Thymus (tissue), 11 donors: ENCODE measurements around the gene PRCP. TPM values are rescaled to one million over a fixed set of nuclear protein-coding genes. Genes with fewer than 3 reads are reported as not detected.
"Not testable (repeated sequence)": the region's sequence is repeated elsewhere in the genome, so short reads cannot be mapped to it uniquely, and the experiment has no call there.

Experiments used
- DNase-seq, 9 donors: peaks; one replicate each; pipeline ENCODE4 v3.0.0-alpha.2; 2013; ENCODE audit warnings: low spot score in 9 of 9, low read depth in 6 of 9, missing footprints in 1 of 9
- H3K27ac ChIP-seq, 2 donors: one replicate each; pipeline ENCODE4 v1.5.1; 2013; ENCODE audit warnings: control low read depth in 1 of 2, low read depth in 1 of 2, low read length in 1 of 2, mild to moderate bottlenecking in 1 of 2, moderate library complexity in 1 of 2
- H3K27me3 ChIP-seq, 2 donors: one replicate each; pipeline ENCODE4 v1.5.1; 2013; ENCODE audit warnings: low read length in 1 of 2; ENCODE audit not compliant: control insufficient read depth in 2 of 2, insufficient read depth in 1 of 2
- H3K36me3 ChIP-seq, 2 donors: one replicate each; pipeline ENCODE4 v1.5.1; 2013; ENCODE audit warnings: low read length in 1 of 2, mild to moderate bottlenecking in 1 of 2, moderate library complexity in 1 of 2; ENCODE audit not compliant: control insufficient read depth in 2 of 2, insufficient read depth in 2 of 2
- H3K4me1 ChIP-seq, 2 donors: one replicate each; pipeline ENCODE4 v1.5.1; 2013; ENCODE audit warnings: low read length in 2 of 2; ENCODE audit not compliant: control insufficient read depth in 2 of 2, insufficient read depth in 2 of 2
- H3K4me3 ChIP-seq, 2 donors: one replicate each; pipeline ENCODE4 v1.5.1; 2013; ENCODE audit warnings: low read length in 2 of 2, control low read depth in 1 of 2, mild to moderate bottlenecking in 1 of 2
- H3K9me3 ChIP-seq, 2 donors: one replicate each; pipeline ENCODE4 v1.5.1; 2013; ENCODE audit warnings: low read length in 1 of 2, mild to moderate bottlenecking in 1 of 2; ENCODE audit not compliant: control insufficient read depth in 2 of 2, insufficient read depth in 1 of 2
- WGBS: extraction: QIAGEN DNeasy Blood & Tissue Kit; methylation state at CpG from one replicate; pipeline ENCODE4 v1.1.7; 2013; 5-methylcytosine and 5-hydroxymethylcytosine counted together
- polyA plus RNA-seq: library from polyadenylated mRNA; stranded (reverse); fragments of 200-250 nt; gene quantifications from one replicate; pipeline ENCODE4 v1.2.3, GENCODE V29; 2013
- total RNA-seq: library from RNA; stranded (reverse); fragments of 120-200 nt; gene quantifications from one replicate; pipeline ENCODE4 v1.2.4, GENCODE V29; 2013
- donor health status: healthy.

The PRCP gene
- total and polyA plus RNA-seq, 2 donors, result 38.4 to 51.7 TPM

DNA sequence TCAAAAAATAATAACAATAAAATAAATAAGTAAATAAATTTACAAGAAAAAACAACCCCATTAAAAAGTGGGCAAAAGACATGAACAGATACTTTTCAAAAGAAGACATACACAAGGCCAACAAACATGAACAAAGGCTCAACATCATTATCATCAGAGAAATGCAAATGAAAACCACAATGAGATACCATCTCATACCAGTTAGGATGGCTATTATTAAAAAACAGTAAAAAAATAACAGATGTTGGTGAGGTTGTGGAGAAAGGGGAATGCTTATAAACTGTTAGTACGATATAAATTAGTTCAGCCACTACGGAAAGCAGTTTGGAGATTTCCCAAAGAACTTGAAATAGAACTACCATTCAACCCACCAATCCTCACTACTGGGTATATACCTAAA, 44.6 kb downstream of the PRCP start:
- Histone ChIP-seq H3K4me1 (no peaks in the 10 kb centered on the region), H3K9me3 (no peaks in the 10 kb centered on the region), H3K27ac (no peak overlapping the region), H3K27me3 (no peaks in the 10 kb centered on the region), H3K4me3 (no peak overlapping the region), H3K36me3 (no peaks in the 10 kb centered on the region)
- WGBS, result over 99% methylated on average over 2 of the region's 2 CpGs
- DNase-seq, result no peak

DNA sequence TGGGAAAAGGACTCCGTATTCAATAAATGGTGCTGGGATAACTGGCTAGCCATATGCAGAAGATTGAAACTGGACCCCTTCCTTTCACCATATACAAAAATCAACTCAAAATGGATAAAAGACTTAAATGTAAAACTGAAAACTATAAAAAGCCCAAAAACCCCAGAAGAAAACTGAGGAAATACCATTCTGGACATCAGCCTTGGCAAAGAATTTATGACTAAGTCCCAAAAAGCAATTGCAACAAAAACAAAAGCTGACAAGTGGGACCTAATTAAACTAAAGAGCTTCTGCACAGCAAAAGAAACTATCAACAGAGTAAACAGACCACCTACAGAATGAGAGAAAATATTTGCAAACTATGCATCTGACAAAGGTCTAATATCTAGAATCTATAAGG, 45.3 kb downstream of the PRCP start:
- H3K9me3 ChIP-seq, H3K4me3 ChIP-seq, H3K4me1 ChIP-seq, H3K27me3 ChIP-seq, DNase-seq, H3K27ac ChIP-seq, H3K36me3 ChIP-seq: not testable (repeated sequence)
- WGBS, result 98% methylated on average over 1 of the region's 1 CpG

DNA sequence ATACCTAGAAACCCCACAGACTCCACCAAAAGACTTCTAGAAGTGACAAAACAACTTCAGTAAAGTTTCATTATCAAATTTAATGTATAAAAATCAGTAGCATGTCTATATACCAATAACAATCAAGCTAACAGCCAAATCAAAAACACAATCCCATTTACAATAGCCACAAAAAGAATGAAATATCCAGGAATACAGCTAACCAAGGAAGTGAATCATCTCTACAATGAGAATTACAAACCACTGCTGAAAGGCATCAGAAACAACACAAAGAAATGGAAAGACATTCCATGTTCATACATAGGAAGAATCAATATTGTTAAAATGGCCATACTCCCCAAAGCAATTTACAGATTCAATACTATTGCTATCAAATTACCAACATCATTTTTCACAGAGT, 46.0 kb downstream of the PRCP start:
- Histone ChIP-seq H3K9me3 (no peaks in the 10 kb centered on the region), H3K4me3 (no peak overlapping the region), H3K36me3 (no peaks in the 10 kb centered on the region), H3K27me3 (no peaks in the 10 kb centered on the region), H3K4me1 (no peaks in the 10 kb centered on the region), H3K27ac (no peak overlapping the region)
- DNase-seq, result no peak

DNA sequence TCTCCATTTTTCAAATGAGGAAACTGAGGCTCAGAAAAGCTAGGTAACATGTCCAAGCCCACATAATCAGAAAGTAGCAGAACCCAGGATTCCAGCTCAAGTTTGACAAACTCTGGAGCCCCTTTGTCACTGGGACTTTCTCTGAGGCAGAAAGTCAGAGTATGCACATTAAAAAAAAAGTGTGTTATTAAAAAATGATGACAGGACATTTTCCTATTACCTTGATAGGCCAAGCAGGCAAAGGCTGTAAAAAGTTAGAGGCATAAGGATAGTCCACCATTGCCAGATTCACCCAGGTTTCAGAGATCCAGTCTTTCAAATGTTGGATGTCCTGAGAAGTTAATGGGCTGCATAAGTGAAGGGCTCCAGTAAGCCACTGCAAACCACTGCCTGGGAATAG, 51.4 kb downstream of the PRCP start:
- Histone ChIP-seq H3K4me3 (no peak overlapping the region), H3K4me1 (no peaks in the 10 kb centered on the region), H3K27ac (no peak overlapping the region), H3K9me3 (no peaks in the 10 kb centered on the region), H3K36me3 (no peaks in the 10 kb centered on the region), H3K27me3 (no peaks in the 10 kb centered on the region)
- no peak for DNase-seq

DNA sequence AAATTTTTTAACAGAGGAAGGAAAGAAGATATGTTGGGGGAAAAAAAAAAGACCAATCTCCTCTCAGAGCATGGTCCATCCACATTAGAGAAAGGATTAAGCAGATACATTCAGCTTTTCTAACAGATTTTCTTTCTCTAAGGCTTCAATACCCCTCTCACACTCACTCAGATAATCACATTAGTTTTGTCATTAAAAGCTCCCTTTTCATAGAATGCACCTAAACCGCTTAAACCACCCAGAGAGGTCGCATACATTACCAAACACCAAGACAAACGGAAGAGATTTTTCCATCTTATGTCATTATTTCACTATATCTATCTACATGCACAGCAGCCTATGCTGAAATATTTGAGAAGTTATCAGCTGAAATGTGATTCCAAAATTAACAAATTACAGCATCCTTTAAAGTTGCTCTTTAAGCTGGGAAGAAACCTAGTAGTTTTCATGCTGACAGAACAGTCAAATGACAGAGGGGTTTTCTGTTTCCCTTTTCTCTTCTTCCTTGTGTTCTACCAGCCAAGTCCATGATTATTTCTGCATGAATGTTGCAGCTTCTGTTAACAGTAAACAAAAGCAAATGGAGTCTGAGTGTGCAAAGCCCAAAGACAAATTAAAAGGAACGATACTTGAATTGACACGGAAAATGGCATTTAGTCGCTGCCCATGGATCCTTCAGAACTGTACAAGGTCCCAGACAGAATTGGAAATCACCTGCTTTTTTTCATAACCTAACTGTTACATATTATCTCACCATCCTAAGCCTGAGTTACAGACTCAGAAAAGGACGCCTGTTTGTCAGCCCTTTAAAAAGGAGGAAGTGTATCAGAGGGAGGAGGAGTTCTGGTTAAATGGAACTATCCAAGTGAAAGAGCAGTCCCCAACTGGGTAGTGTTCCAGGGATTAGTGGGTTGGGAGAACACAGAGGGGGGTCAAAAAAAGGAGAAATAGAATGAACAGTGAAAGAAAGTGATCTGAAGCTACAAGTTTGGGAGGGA, 54.6 kb downstream of the PRCP start:
- Histone ChIP-seq H3K4me1 (no peaks in the 10 kb centered on the region), H3K9me3 (no peaks in the 10 kb centered on the region), H3K4me3 (no peak overlapping the region), H3K27ac (no peak overlapping the region), H3K27me3 (no peaks in the 10 kb centered on the region), H3K36me3 (no peaks in the 10 kb centered on the region)
- no peak for DNase-seq
- 96% methylated on average over 7 of the region's 7 CpGs for WGBS

DNA sequence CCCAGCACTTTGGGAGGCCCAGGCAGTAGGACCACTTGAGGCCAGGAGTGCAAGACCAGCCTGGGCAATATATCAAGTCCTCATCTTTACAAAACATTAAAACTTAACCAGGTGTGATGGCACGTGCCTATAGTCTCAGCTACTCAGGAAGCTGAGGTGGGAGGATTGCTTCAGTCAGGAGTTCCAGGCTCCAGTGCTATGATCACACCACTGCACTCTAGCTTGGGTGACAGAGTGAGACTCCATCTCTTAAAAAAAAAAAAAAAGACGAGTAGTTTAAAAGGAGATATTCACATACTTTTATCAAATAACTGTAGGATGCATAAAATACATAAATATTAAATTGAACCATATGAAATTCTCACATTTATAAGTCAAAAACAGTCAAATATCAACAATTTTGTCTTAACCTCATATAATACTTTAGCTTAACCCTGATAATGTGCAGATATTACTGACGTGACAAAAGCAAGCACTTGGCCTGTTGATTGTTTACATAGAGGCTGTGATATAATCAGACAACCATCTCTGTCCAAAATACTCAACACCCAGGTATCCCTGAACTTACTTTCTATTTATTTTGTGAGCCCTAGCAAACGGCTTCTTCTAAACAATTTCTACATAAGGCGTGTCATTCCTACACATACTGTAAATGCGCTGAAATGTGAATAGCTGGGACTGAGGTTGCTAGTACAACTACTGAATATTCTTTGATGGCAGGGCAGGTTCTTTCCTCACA, 57.0 kb downstream of the PRCP start:
- 95% methylated on average over 6 of the region's 6 CpGs for WGBS
- no peaks in the 10 kb centered on the region for H3K4me1 ChIP-seq
- no peaks in the 10 kb centered on the region for H3K36me3 ChIP-seq
- no peak for DNase-seq
- no peak overlapping the region for H3K4me3 ChIP-seq
- no peak overlapping the region for H3K27ac ChIP-seq
- no peaks in the 10 kb centered on the region for H3K9me3 ChIP-seq
- H3K27me3 ChIP-seq, result no peaks in the 10 kb centered on the region

DNA sequence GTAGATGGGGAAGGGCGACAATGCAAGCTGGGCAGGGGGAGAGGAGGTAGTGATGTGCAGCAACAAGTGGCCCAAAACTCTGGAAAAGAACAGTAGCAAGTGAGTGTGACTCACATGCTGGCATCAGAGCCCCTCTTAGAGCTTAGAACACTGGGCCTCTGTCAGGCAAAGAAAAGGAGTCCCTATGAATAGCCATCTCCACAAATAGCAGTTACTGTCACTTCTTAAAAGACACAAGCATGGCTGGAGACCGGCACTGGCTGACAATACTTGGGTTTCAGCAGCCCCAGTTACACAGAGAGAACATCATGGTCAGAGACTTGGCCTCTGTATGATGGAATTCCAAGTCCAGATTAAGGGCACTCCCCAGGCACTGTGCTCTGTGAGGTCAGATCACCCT, 58.2 kb downstream of the PRCP start:
- no peaks in the 10 kb centered on the region for H3K4me1 ChIP-seq
- WGBS, result 98% methylated on average over 2 of the region's 2 CpGs
- H3K27me3 ChIP-seq, result no peaks in the 10 kb centered on the region
- no peak overlapping the region for H3K4me3 ChIP-seq
- no peaks in the 10 kb centered on the region for H3K36me3 ChIP-seq
- H3K9me3 ChIP-seq, result no peaks in the 10 kb centered on the region
- DNase-seq, result no peak
- no peak overlapping the region for H3K27ac ChIP-seq

DNA sequence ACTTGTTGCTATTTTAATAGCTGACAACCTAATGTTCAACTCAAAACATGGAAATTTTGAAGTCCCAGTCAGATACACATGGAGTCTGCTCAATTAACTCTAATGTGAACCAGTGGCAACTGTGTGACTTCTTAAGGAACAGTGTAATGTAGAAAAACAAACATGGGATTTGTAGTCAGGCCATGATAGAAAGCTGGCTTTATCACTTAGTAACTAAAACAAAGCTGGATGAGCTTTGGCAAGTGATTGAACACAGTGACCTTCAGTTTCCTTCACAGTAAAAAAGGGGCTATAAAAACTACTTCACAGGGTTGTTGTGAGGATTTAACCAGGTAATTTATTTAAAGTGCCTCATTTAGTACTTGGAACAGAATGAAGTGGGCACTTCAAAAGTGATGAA, 62.6 kb downstream of the PRCP start:
- H3K4me1 ChIP-seq, result no peaks in the 10 kb centered on the region
- no peak overlapping the region for H3K4me3 ChIP-seq
- no peaks in the 10 kb centered on the region for H3K36me3 ChIP-seq
- no peak for DNase-seq
- no peaks in the 10 kb centered on the region for H3K9me3 ChIP-seq
- no peaks in the 10 kb centered on the region for H3K27me3 ChIP-seq
- H3K27ac ChIP-seq, result no peak overlapping the region

DNA sequence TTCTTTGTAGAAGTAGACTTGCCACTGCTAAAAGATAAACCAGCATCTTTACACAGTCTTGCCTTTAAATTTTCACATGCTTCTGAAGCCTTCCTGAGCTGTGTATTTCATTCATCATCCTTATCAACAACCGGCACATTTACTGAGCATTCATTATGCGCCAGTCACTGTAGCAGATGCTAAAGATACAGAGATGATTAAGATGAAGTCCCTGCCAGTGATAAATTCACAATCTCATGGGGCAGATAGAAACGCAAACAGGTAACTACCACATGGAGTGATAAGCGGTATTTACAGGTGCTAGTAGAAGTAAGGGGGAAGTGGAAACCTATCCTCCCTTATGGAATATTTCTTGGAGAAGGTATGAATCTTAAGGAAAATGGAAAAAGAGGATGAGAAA, 67.2 kb downstream of the PRCP start:
- no peak for DNase-seq
- H3K27ac ChIP-seq, result no peak overlapping the region
- WGBS, result 97% methylated on average over 4 of the region's 4 CpGs
- H3K27me3 ChIP-seq, result no peaks in the 10 kb centered on the region
- H3K4me1 ChIP-seq, result no peaks in the 10 kb centered on the region
- no peaks in the 10 kb centered on the region for H3K36me3 ChIP-seq
- H3K9me3 ChIP-seq, result no peaks in the 10 kb centered on the region
- H3K4me3 ChIP-seq, result no peak overlapping the region
